Lower leg skin (tissue), 4 donors: ENCODE measurements around the gene SAMHD1. TPM values are rescaled to one million over a fixed set of nuclear protein-coding genes. Genes with fewer than 3 reads are reported as not detected.
A peak's percentile ranks its signal among the peaks of the same experiment; 100 is the strongest.

Source experiments
- DNase-seq, 2 donors: peaks; one replicate each; pipeline ENCODE4 v3.0.0-alpha.2; 2019; ENCODE audit warnings: low spot score in 2 of 2
- H3K4me3 ChIP-seq: fragments of 200-600 bp; sonication (generic); 2 replicates; pipeline ENCODE4 v1.5.1; 2017; ENCODE audit warnings: mild to moderate bottlenecking, low read depth; ENCODE audit not compliant: poor library complexity, severe bottlenecking
- CTCF ChIP-seq, 3 donors: fragments of 450-650 bp; IDR thresholded peaks; one replicate each; pipeline ENCODE4 v1.5.1; 2016; ENCODE audit warnings: antibody characterized with exemption in 3 of 3, mild to moderate bottlenecking in 3 of 3, moderate library complexity in 2 of 3
- POLR2A ChIP-seq, 2 donors: fragments of 450-650 bp; IDR thresholded peaks; one replicate each; pipeline ENCODE4 v1.6.1; 2016 to 2017; ENCODE audit warnings: antibody characterized with exemption in 2 of 2, mild to moderate bottlenecking in 1 of 2, moderate library complexity in 1 of 2
- WGBS, 2 donors: methylation state at CpG; one replicate each; pipeline ENCODE4 v1.1.5; 2018; 5-methylcytosine and 5-hydroxymethylcytosine counted together
- intact Hi-C: fragments of 100-400 bp; cut with DNase I; formaldehyde crosslinking; loops from one replicate; pipeline ENCODE4 v1.15.0; 2023; ENCODE audit warnings: low total_unique reads
- total RNA-seq, 4 donors: library from RNA; depleted of rRNA; stranded (reverse); fragments of >200 nt; gene quantifications; one replicate each; pipeline ENCODE4 v1.1.0, GENCODE V29; 2016

SAMHD1 gene
- total RNA-seq, 4 donors from 2014 or later, result 29.4 to 109 (median 38.3) TPM

DNA sequence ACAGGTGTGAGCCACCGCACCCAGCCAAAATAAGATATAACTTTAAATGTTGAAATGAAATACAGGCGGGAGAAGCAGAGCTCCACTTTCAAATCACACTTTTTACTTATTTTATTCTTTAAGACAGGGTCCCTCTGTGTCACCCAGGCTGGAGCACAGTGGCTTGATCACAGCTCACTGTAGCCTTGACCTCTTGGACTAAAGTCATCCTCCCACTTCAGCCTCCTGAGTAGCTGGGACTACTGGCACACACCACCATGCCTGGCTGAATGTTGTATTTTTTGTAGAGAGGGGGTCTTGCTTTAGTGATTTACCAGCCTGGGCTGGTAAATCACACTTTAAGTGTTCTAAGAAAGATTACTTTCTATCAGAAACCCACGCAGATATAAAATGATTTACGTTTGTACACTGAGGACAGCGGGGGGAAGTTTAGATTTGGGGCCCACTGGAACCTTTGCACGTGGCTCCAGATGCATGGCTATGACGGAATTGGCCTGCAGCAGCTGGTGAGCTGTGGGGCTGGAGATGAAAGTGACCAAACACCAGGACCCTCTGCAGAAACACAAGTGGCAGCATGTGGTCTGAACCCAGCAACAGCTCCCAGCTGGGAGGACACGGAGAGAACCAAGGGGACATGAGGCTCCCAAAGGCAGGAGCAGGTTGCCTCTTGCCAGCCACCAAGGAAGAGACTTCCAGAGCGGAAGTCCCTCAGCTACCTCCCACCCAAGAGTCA is 102.0 kb downstream of the SAMHD1 start:
- no peak for TF ChIP-seq POLR2A (IDR thresholded peaks at IDR 0.05)
- no peak for TF ChIP-seq CTCF (IDR thresholded peaks at IDR 0.05)
- intact Hi-C loops, result no loop called here
- H3K4me3 ChIP-seq, result no peak overlapping the region
- WGBS, 2 donors, result 88 to 97% methylated on average over 9 of the region's 9 CpGs
- DNase-seq, result no peak

GRCh38 chr20:36848677-36849076 is 102.8 kb downstream of the SAMHD1 start:
- TF ChIP-seq CTCF (IDR thresholded peaks at IDR 0.05), result no peak
- TF ChIP-seq POLR2A (IDR thresholded peaks at IDR 0.05), result no peak
- no peak overlapping the region for H3K4me3 ChIP-seq
- no peak for DNase-seq
- intact Hi-C loops, result no loop called here

DNA sequence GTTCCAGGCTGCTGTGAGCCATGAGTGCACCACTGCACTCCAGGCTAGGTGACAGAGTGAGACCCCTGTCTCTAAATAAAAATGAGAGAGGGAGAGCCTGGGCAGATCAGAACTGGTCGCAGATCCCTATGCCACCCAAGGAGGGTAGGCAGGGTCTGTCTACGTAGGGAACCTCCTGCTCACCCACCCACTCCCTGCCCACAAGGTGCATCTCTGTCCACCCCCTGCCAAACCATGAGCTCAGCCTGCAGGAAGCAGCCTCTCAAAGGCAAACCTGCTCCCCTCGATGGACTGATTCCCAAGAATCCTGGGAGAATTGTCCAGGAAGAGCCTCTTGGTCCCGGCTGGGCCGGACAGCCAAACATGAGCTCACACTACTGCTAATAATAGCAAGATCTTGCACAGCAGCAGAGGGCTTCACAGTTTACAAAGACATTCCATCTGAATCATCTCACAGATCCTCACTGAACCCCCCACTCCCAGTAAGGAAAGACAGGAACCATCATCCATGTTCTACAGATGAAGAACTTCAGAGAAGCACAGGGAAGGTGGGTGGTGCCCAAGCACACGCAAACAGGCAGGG is 103.3 kb downstream of the SAMHD1 start:
- H3K4me3 ChIP-seq, result no peak overlapping the region
- DNase-seq, result no peak
- intact Hi-C loops, result no loop called here
- TF ChIP-seq CTCF (IDR thresholded peaks at IDR 0.05), result no peak
- no peak for TF ChIP-seq POLR2A (IDR thresholded peaks at IDR 0.05)
- 39 to 49% methylated on average over 6 of the region's 6 CpGs for WGBS, 2 donors

DNA sequence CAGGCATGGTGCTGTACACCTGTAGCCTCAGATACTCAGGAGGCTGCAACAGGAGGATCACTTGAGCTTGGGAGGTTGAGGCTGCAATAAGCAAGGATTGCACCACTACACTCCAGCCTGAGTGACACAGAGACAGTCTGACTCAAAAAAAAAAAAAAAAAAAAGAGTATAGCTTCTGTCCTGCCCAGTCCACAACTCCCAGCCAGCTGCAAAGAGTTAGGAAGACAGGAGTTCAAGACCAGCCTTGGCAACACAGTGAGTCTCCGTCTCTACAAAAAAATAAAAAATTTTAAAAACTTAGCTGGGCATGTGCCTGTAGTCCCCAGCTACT is 103.8 kb downstream of the SAMHD1 start:
- intact Hi-C loops, result no loop called here
- H3K4me3 ChIP-seq, result no peak overlapping the region
- TF ChIP-seq POLR2A (IDR thresholded peaks at IDR 0.05) (no peak), CTCF (IDR thresholded peaks at IDR 0.05) (no peak)
- 68 to 71% methylated on average over 1 of the region's 1 CpG for WGBS, 2 donors
- no peak for DNase-seq

- peak; percentile 79 to 95 for DNase-seq
- intact Hi-C loops, result no loop called here
- 58 to 67% methylated on average over 18 of the region's 18 CpGs for WGBS, 2 donors
- no peak for TF ChIP-seq POLR2A (IDR thresholded peaks at IDR 0.05)
- TF ChIP-seq CTCF (IDR thresholded peaks at IDR 0.05), result no peak
- no peak overlapping the region for H3K4me3 ChIP-seq
Observed at GRCh38 chr20:36847009-36847709, 104.3 kb downstream of the SAMHD1 start.
